Activated CD8-positive, alpha-beta memory T cell treated with anti-CD3 and anti-CD28 coated beads for 1 hour (primary cell): ENCODE measurements around the gene RAD51B.
"Not testable (repeated sequence)": the region's sequence is repeated elsewhere in the genome, so short reads cannot be mapped to it uniquely, and the experiment has no call there.

Experiments used
- DNase-seq, 2 donors: peaks; one replicate each; pipeline ENCODE4 v3.0.0-alpha.2; 2020; ENCODE audit warnings: low read depth in 1 of 2; ENCODE audit errors: extremely low read depth in 1 of 2

RAD51B gene

DNA sequence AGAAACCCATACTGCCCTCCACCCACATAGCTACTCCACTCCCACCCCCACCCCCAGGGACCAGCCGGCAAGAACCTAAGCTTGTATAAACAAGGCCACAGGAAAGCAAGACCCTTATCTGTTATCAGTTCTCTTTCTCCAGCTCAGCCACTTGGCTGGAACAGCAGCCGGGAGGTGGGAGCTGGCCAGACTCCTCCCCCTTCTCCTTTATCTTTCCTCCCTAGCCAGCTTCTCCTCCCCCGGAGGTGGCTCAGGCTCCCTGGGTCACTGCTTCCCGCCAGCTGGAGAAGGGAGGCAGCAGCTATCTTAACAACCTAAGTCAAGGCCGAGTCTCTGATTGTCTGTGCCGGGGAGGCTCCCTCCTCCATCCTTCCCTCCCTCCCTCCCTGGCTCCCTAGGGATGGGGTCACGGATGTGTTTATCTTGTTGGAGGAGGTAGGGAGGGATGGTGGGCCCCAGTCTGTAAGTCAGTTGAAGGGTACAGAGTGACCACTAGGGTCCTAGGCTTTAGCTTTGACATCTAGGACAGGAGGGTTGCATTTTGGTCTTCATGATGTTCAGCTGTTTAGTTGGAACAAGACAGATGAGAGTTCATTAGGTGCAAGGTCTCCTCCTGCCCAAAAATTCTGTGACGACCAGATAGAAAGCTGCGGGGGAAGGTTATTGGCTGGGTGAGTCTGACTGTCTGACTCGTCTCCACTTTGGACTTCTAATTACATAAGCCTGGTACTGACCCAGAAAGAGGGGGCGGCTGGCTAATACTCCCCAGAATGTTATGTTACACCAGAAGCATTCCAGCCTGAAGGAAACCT lies 943.6 kb downstream of the RAD51B start:
- no peak for DNase-seq

DNA sequence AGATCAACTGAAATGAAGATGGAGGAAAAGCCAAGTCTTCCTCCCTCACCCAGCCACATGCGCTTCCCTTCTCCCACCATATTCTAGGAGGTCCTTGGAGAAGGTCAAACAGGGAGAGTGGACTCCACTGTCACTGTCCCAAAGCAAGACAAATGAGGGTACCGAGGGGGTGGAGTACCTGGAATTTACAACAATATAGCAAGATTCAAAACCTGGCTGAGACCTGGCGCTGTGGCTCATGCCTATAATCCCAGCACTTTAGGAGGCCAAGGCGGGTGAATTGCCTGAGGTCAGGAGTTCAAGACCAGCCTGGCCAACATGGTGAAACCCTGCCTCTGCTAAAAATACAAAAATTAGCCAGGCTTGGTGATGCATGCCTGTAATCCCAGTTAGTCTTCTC lies 944.3 kb downstream of the RAD51B start:
- not testable (repeated sequence) for DNase-seq

DNA sequence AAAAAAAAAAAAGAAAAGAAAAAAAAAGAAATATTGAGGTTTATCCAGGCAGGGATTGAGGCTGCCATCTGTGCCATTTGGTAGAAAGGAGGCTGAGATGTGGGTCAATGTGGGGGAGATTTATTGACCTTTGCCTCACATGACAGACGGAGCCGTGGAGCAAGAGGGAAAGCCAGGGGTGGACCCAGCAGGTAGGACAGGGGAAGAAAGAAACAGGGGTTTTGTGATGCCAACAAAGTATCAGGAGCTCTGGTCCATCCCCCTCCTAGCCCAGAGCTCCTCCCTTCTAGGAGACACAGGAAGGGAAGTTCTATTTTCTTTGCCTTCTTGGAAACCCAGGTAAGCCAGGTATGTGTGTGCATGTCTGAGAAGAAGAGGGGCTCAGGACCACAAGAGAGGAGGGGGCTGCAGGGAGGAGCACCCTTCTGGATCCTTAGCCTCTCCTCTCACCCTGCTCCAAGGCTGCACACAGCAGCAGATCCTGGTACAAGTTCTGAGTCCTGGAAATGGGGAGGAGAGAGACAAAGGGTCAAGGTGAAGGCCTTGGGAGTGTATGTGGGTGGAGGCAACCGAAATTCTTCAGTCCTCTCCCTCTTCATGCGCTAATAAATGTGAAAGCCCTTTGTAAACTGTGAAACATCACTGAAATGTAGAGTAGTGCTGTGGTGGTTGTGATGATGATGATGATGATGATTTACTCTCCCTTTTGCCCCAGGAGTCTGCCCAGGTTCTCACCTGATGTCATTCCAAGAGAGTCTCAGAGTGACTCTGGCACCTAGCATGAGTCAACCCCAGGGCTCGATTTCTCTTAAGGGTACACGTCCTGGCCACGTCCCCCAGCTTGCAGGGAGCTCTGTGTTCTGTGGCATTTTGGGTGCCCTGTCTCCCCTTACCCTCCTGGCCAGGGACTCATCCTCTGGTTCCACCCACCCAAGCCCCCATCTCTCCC lies 947.0 kb downstream of the RAD51B start:
- no peak for DNase-seq

DNA sequence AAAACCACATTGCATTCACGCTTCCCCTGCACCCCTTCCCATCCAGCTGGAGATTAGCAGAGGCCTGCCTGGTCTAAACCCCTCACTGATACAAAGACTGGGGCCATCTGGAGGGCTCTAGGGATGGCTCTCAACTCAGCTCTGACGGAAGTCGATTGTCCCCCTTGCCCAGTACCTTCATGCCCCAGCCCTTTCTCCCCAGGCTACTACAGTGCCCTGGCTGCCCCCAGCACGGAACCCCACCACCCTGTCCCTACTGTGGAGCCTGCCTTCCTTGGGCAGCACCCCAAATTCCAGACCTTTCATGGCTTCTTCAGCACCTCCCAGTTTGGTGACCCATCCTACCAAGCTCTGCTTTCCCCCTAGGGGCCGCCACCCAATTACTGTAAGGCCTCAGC lies 947.7 kb downstream of the RAD51B start:
- no peak for DNase-seq

DNA sequence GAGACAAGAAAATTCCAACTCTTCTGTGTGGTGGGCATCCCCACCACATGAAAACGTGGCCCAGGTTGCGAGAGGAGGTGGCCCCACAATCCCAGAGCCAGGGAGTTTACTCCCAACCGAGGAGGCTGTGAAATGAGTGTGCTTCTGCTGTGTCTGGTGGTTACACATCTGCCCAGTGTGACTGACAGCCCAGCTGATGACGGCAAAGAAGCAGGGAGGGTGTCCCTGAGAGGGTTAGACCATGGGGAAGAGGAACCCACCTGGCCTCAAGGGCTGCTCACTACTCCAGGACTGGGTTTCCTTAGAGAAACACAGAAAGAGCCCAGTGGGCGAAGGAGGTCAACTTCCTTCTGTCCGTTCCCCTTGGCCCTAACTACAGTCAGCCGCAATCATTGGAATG lies 948.7 kb downstream of the RAD51B start:
- no peak for DNase-seq

DNA sequence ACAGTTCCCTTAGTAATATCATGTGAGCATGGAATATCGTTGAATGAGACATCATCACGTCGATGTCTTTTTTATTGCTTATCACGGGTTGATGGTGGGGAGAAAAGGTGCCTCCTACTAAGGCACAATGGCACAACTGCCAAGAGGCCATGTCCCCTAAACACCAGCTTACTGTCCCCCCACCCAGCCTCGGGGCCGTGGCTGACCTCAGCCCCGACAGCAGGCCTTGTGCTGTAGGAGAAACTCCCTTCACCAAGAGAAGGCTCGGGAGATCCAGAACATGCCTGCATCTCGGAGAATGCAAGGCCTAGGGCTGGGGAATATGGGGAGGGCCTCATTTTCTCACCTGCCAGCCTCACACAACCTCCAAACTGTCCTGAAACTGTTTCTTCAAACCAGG lies 950.5 kb downstream of the RAD51B start:
- no peak for DNase-seq

DNA sequence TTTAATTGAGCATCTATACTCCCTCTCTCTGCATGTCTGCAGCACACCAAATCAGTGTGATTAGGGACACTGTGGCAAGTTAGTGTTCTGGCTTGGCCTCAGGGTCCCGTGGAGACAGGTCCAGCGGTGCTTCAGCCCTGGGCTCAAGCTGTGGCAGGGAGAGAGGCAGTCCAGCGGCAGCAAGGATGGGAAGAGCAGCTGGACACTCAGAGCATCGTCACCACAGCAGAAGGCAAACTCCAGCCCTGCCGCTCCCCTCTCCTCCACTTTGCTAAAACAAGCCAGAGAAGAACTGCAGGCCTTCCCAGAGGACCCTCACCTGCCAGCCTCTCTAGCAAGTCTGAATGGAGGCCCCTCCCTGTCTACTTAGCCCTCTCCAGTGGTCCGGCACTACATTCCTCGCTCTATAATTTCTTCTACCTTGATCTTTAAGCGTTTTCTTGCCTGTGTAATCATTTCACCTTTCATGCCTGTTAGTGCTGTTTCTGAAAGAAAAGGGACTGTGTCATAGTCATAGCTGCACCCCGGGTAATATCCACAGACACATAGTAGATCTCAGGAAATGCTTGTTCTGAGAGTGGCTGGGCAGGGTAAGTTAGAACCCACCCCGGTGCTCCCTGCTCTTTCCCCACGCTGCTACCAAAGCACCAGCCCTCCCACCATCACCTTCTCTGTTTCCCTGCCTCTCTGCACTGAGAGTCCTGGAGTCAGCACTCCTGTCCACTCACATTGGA lies 951.1 kb downstream of the RAD51B start:
- DNase-seq: no peak

DNA sequence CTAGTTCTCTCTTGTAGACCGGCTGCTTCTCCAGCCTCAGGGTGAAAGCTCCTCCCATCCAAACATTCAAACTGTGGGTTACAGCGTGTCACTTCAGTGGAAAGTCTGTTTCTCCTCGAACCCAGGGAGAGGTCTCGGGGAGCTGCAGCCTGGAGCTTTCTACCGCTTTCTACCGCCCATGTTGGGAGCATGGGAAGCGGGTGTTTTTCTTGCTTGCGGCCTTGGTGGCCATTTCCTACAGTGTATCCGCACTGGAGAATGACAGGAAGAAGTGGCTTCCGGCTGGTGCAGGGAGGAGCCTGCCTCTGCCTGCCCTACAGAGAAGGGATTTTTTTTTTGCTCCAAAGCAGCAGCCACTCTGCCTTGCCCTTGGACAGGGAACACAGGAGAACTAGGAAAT lies 952.1 kb downstream of the RAD51B start:
- DNase-seq: no peak

DNA sequence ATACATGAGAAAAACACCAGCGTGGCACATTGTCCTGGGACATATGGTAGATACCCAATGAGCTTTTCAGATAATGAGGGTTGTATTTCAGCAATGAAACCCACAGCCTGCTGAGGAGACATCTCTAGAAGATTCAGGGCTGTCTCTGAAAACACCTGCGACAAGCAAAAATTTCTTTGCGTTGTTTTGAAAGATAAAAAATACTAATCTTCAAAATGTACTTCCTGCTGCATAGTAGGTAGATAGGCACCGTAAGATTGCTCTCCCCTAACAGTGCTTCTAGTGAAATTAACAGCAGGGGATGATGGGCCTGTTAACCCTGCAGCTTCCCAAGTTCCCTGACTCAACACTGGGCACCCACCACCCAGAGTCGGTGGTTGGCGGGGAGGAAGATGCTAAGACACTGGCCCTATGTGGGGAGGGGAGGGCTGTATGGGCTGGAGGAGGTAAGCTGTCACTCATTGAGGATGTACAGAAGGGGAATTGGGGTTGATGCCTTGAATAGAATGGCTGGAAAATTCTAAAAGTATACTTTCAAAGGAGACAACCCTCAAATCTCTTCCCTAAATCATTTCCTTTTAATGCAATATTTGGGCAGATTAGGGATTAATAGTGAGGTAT lies 953.3 kb downstream of the RAD51B start:
- no peak for DNase-seq

DNA sequence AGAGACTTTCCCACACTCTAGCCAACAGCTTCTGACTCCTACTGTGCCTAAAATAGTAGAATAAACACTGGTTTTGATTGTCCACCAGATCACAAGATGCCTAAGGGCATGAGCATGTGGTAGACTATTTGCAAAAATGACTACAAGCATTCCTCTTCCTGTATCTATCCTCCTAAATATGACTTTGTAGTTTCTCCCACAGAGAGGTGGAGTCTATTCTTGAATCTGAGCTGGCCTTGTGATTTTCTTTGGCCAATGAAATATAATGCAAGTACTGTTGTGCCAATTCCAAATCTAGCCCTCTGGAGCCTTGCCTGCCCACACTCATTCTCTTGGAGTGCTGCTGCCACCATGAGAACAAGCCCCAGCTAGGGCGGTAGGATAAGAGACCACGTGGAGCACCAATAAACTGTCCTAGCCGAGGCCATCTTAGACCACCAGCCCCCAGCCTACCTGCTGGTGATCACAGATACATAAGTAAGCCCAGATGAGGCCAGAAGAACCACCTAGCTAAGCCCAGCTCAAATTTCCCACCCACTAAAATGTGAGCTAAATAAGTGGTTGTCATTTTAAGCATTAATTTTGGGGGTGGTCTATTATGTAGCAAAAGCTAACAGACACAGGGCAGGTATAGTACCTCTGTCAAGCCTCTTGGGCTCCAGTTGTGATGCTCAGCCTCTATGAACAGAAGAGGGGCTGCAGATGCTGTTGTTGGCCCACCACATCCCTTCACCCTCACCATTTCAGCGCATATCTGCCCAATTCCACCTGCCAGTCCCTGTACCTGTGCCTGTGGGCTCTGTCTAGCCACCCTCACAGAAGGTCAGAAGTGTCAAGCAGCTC lies 955.4 kb downstream of the RAD51B start:
- DNase-seq: no peak

DNA sequence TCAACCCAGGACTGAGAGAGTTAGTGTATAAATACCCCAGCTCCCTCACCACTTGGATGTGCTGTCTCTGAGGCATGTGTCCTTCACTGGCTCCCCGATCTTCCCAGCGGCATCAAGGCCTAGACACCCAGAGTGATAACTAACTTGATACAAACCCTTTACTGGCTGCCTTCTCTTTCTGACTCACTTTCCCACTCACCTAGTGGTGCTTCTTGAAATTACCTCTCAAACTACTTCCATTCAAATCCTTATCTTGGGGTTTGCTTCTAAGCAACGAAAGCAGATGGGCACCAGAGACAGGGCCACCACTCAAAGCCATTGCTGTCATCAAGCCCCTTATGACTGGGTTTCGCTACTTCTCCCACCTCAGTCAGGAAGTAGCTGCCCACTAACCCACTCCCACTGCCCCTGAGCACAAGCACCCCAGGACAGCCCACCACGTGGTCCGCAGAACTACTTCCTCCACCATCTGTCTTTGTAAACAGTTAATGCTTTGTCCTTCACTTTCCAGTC lies 956.1 kb downstream of the RAD51B start:
- no peak for DNase-seq

DNA sequence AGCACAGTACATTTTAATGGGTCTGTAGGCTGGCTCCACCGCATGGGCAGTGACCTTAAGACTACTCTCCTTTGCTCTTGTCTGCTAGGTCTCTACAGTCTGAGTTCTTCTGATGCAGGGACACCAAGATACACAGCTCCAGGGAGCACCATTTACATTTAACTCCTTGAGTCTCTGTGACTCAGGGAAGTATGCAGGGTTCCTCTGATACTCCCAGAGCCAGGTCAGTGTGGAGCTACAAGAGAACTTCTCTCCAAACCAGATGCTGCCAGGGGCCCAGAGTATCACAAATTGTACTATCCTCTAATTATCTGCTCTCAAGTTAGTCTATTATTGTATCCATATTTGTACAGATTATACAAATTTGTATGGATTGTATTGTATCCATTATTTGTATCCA lies 958.1 kb downstream of the RAD51B start:
- DNase-seq: no peak
